ENCODE results near the gene LY6G6C.
"Not testable (repeated sequence)": the region's sequence is repeated elsewhere in the genome, so short reads cannot be mapped to it uniquely, and the experiment has no call there.

Gene LY6G6C

DNA sequence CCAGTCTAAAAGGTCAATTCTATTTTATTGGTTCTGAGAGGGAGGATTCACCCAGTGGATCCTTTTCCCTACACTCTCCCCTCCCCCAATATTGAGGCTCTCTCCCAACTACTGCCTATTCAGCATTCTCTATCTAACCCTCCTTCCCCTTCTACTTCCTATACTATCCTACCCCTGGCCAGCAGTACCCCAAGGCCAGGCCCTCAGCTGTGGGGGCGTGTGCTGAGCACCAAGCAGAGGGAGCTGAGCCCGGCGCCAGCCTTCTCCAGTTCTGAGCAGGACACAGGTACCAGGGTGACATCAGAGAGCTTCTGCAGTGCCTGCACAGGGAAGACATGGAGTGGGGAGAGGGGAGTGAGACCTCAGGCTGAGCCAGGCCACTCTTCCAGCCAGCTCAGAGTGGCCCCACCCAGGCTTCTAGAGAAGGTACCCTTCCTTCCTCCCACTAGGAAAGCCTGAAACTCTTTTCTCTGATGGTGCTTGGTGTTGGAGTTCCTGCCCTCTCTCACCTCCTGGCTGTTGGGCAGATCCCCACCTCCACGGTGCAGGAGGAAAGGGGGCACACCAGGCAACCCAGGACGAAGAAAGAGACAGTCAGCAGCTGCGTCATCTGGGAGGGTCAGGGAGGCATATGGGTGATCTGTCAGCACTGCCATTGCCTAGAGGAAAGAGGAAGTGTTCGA, 5.6 kb upstream of the LY6G6C start:
- no peak for DNase-seq (ENCODE audit: low read depth, low spot score)

DNA sequence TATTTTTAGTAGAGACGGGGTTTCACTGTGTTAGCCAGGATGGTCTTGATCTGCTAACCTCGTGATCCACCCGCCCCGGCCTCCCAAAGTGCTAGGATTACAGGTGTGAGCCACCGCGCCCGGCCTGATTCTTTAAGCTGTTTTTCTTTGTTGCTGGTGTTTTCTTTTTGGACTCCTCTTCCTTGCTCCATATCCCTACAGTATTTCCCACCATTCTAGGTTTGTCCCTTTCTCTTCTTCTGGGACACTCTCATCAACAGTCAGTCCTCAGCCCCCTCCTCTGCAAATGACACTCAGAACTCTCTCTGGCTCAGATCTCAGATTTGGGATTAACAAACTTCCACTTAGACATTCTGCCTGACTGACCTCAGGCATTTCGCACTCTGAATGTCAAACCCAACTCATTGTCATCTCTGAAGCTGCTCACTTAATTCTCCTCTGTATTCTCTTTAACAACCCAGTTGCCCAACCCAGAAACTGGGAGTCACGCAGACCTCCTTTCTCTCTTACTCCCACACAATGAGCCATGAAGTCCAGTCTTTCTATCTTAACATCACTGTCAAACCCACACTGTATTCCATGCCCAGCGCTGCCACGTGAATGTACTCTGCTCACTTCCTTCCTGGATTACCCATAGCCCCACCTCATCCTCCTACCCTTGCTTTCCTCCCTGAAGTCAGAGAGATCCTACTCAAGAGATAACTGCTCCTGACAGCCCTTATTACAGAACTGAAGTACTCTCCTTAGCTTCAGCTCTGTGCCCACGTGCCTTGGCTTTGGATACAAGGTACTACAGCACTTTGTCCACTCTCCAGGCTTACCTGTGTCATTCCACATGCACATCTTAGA, 4.2 kb upstream of the LY6G6C start:
- no peak for DNase-seq (ENCODE audit: low read depth, low spot score)

DNA sequence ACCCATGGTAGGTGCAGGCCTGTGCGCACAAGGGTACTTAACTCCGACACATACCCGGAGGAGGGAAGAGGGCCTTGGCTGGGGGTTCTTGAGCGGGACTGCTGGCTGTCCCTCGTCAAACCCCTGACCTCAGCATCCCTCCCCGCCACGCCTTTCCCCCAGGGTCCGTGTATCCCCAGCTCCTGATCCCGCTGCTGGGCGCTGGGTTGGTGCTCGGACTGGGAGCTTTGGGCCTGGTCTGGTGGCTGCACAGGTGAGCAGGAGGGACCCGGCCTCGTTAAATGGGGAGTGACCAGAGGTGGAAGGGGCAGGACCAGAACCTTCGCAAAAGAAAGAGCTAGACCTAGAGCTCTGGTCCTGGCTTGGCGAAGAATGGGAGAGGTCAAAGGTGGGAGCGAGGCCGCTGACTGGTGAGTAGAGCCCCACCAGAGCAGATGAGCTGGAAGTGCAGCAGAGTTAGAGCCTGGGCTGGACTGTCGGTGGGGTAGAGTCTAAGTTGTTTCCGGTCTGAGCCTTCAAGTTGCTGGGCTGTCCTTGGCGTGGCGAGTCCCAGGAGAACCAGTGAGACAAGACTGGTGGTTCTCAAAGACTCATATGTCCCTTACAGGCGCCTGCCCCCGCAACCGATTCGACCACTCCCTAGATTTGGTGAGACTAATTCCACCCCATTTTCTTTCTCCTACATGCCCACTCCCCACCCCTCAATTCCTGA, 2.6 kb upstream of the LY6G6C start:
- DNase-seq (ENCODE audit: low read depth, low spot score): no peak

DNA sequence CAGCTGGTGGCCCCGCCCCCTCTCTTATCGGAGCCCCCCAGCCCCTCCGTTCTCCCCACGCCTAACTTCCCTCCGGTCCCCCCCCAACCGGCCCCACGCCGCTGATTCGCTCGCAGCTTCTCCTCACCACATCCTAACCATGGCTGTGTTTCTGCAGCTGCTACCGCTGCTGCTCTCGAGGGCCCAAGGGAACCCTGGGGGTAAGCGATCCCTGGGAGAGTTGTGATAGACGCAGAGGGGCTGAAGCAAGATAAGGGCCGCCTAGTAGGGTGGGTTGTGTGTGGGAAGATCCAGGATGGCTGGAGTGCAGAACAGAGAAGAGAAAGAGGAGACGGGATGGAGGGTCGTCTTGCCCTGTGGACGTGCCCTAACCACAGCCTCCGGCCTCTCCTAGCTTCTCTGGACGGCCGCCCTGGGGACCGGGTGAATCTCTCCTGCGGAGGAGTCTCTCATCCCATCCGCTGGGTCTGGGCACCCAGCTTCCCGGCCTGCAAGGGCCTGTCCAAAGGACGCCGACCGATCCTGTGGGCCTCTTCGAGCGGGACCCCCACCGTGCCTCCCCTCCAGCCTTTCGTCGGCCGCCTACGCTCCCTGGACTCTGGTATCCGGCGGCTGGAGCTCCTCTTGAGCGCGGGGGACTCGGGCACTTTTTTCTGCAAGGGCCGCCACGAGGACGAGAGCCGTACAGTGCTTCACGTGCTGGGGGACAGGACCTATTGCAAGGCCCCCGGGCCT, 1.9 kb upstream of the LY6G6C start, which contains the start of gene MPIG6B:
MPIG6B (plus strand) TSS at position 129 of the 735 bp plus-strand sequence; CDS start at position 140, 11 bp downstream.
- no peak for DNase-seq (ENCODE audit: low read depth, low spot score)

DNA sequence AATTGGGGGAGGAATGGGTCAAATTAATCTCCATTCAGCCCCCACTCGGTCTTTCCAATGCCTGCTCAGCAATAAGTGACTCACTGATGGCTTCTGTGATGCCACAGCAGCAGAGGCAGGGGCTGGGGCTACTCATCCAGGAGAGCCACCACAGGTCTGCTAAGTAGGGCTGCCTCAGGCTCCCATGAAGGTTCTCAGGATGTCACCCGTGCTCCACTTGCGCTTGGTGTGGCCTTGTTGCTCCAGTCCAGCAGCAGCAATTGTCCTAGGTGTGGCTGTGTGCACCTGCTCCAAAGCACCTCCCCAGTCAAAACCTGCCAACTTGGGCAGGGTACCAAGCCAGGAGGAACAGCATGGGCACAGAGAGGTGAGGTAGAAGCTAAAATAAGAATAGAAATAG, 627 bp upstream of the LY6G6C start:
- no peak for DNase-seq (ENCODE audit: low read depth, low spot score)

DNA sequence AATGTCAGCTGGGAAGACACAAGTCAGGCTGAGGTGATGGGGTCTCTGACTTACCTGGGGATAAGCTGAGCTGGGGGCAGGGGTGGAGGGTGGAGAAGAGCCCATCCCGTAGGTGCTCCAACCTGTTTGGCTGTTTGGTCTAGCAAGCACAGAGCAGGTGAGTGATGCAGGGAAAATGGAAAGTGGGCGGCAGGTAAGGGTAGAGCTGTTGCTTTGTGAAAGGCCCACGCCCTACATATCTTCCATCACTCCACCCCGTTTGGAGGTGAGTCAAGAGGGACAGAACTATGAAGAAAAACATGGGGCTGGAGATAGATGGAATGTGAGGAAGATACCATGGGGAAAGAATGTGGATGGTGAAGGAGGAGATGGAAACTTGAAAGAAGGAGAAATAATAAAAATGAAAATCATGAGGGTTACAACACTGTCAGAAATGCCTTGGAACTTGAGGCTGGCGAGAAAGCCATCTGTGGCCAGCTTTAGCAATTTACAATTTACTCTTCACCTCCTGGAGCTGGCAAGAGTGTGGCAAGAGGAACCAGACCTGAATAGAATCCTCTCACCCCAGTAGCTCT, 1.3 kb downstream of the LY6G6C start:
- no peak for DNase-seq (ENCODE audit: low read depth, low spot score)

DNA sequence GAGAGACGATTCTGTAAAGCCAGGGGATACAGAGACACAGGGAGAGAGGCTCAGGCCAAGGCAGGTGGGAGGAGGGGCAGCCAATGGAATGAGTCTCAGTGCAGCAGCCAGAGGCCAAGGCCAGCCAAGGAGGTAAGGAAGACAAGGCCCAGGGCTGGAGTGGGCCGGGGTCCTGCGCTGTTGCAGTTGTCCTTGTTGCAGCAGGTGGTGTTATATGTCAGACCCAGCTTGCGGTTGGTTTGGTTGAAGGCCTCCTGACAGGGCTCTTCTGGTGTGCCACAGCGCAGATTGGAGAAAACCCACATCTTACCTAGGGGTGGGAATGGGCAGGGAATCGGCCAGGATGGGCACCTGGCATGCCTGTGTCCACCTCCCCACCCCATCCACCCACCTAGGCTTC, 2.5 kb downstream of the LY6G6C start:
- DNase-seq (ENCODE audit: low read depth, low spot score): no peak

DNA sequence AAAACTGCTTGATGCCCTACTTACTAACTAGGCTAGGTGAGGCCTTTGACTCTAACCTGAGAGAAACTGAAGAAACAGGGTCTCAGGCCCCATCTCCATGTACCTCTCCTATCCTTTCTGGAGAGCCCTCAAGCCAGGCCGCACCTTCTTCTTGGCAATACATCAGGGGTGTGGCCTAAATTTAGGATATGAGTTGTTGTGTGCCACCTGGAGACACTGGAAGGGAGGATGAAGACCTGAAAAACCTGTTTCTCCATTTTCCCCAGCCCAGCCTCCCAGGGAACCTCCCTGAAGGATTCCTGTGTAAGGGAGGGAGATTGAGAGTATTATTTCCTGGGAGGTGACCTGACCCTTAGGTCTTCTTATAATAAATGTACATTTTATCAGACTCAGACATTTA, 3.3 kb downstream of the LY6G6C start:
- no peak for DNase-seq (ENCODE audit: low read depth, low spot score)

DNA sequence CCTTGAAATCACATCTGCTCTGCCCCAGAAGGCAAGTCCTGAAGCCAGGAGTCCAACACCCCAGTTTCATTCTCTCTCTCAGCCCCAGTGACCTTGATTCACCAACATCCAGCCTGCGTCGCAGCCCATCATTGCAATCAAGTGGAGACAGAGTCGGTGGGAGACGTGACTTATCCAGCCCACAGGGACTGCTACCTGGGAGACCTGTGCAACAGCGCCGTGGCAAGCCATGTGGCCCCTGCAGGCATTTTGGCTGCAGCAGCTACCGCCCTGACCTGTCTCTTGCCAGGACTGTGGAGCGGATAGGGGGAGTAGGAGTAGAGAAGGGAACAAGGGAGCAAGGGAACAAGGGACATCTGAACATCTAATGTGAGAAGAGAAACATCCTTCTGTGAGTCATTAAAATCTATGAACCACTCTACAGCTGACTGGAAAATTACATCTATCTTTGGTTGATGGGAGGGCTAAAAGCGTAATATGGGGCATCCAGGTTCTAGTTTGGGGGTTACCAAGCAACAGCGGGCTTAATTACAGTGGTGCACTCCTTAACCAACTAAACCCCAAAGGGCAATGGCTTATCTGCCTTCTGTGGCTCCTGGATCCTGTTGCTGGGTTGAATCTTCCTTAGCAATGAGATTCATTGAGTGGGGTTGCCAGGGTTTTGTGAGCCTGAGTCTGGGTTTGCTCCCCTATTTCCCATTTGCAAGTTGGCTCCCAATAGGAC, 3.9 kb downstream of the LY6G6C start:
- DNase-seq (ENCODE audit: low read depth, low spot score): no peak

DNA sequence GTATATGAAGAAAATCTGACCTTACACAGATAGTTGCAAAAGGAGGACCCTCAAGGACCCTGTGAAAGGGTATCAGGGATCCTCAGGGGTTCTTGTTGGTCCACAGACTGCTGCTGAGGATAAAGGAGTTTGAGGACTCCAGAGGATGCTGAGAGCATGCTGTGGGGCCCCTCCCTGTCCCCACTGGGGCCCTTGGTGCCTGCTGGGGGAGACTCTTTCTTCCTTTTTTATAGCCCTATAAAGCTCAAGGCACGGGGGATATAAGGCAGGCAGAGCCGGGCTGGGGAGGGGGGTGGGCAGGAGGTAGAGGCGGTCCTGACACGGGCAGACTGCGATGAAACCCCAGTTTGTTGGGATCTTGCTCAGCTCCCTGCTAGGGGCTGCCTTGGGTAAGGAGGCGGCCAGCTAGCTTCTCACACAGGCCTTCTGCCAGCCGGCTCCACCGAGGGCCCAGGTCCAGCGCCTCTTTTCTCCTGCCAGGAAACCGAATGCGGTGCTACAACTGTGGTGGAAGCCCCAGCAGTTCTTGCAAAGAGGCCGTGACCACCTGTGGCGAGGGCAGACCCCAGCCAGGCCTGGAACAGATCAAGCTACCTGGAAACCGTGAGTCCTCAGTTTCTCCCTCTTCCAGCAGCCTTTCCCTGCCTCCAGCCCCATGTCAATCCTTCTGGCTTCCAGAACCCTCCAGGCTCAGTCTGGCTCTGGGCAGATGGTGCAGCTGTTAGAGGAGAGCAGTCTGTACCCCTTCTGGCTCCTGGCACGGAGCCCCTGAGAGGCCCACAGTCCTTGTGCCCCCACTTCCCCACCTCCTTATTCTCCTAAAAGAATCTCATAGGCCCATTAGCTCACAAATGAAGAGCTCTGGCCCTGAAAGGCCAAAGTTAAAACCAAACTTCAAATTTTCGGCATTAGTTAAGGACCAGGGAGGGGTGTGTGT, 6.3 kb downstream of the LY6G6C start, which contains the start of gene LY6G6D:
LY6G6D (plus strand) TSS at position 327 of the 937 bp plus-strand sequence; CDS start at position 335, 8 bp downstream.
- no peak for DNase-seq (ENCODE audit: low read depth, low spot score)

DNA sequence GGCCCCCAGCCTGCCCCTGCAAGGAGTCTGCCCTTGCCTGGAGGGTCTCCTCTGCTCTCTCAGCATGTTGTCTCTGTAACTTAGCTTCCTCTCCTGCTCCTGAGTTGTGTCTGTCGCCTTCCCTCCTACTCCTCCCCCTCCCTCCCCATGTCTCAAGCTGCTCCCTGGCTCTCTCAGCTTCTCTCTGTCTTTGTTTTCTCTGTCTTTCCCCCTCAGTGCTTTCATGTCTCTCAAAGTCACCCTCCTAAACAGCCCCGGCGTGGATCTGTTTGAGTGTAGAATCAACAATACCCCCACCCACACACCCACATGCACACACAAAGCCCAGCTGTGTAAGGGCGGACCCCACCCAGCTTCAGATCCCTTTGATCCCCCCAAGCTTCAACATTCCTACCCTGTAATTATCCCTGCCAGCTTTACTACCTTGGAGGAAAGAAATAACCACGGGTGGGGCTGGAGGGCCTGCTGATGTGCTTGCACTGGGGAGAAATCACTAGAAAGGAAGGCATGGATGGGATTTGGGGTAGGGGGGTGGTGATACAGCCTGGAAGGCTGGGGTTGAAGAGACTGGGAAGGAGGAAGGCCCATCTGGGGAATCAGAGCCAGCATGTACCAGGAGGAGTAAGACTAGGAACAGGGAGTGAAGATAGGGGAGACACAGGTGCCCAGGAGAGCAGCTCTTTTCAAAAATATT, 7.4 kb downstream of the LY6G6C start:
- DNase-seq (ENCODE audit: low read depth, low spot score): no peak

DNA sequence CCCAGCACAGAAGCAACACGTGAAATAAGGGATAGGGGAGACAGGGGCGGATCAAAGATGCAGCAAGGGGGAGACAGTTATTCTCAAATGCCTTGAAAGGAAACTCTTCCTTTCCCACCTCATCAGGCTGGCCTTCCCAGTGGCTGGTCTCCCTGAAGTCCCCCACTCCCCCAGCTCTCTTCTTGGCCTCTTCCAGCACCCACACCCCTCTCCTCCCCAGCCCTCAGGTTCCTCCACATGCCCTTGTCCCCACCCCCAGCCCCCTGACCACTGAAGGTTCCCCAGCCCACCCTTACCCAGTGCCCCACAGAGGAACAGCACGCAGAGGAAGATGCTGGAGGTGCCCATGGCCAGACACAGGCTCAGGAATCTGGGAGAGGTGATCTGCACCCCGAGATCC, 8.1 kb downstream of the LY6G6C start:
- no peak for DNase-seq (ENCODE audit: low read depth, low spot score)

DNA sequence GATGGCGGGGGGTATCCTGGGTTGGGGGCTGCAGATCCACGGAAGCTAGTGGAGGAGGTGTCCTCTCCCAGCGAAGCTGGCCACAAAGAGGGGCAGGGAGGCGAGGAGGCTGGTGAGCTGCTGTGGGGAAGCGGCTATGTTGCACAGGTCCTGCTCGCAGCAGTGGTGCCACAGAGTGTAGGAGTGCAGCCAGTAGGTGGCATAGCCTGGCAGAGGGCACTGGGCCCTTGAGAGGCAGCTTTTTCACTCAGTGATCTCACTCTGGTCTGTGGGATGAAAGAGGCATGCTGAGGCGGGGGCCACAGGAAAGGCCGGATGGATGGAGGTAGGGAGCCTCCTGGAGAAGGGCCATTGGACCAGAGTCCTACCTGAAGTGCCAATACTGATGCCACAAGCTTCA, 9.2 kb downstream of the LY6G6C start:
- no peak for DNase-seq (ENCODE audit: low read depth, low spot score)

DNA sequence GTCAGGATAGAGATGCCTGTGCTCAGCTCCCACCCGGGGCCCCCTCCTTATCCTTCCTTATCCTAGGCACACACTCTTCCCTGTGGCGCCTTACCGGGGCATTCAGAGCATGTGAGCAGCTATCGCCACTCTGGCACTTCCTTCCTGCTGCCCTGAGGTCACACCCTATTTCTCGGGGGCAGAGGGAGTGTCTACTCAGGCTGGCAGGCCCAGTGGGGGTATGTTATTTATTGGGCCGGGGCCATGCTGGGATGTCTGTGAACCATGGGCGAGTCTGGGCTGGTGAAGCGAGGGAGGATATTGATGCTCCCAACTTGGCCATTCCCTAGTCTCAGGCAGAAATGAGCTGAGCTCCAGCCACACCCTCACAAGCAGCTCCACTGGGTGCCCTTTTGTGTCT, 10.3 kb downstream of the LY6G6C start:
- no peak for DNase-seq (ENCODE audit: low read depth, low spot score)

DNA sequence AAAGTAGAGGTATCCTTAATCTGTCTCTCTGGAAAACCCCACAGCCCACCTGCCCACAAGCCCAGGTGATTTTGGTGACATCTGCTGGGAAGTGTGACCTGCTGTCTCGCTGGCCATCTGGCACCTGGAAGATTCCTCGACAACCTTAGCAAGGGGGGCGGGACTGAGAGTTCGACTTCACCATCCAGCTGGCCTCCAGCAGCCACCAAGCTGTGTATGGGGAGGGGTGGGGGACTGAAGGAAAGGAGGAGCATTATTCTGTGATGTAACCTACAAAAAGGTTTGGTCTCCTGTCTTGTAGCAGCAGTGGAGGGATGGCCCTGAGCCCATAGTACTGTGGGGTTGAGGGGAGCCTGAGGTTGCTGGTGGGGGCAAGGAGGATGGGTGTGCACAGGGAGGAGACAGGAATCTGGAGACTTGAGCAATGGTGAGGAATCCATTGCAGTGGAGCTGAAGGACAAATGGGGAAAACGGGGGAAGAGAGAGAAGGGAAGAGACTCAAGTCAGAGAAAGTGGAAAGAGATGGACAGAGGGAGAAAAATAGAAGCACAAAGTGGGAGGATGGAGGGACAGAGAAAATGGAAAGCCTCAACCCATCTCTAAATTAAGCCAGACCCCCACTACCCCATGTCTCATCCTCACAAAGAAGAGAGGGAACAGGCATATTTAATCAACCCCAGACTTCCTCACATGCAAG, 10.9 kb downstream of the LY6G6C start:
- no peak for DNase-seq (ENCODE audit: low read depth, low spot score)

DNA sequence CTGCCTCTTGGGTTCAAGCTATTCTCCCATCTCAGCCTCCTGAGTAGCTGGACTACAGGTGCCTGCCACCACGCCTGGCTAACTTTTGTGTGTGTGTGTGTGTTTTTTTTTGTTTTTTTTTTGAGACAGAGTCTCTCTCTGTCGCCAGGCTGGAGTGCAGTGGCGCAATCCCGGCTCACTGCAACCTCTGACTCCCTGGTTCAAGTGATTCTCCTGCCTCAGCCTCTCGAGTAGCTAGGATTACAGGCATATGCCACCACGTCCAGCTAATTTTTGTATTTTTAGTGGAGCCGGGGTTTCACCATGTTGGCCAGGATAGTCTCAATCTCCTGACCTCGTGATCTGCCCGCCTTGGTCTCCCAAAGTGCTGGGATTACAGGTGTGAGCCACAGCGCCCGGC, 12.4 kb downstream of the LY6G6C start:
- DNase-seq (ENCODE audit: low read depth, low spot score): not testable (repeated sequence)

DNA sequence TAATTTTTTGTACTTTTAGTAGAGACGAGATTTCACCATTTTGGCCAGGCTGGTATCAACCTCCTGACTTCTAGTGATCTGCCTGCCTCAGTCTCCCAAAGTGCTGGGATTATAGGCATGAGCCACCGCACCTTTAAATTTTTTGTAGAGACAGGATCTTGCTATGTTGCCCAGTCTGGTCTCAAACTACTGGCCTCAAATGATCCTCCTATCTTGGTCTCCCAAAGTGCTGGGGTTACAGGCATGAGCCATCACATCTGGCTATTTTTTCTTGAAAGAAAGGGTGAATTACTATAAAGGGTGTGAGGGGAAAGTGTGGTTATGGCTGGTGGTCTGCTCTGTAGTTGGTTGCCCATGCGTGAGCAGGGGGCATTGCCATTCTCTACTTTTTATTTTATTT, 13.3 kb downstream of the LY6G6C start:
- DNase-seq (ENCODE audit: low read depth, low spot score): no peak

DNA sequence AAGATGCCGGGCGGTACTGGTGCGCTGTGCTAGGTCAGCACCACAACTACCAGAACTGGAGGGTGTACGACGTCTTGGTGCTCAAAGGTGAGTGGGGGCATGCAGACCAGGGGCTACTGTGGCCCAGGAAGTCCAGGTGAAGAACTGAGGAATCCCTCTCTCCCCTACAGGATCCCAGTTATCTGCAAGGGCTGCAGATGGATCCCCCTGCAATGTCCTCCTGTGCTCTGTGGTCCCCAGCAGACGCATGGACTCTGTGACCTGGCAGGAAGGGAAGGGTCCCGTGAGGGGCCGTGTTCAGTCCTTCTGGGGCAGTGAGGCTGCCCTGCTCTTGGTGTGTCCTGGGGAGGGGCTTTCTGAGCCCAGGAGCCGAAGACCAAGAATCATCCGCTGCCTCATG, 13.8 kb downstream of the LY6G6C start:
- DNase-seq (ENCODE audit: low read depth, low spot score): no peak
